KOPT-K1 (cell line): ENCODE measurements around the gene GDA.

Experiments
- H3K27ac ChIP-seq: fragments of 200-600 bp; sonication (generic); 2 replicates; pipeline ENCODE4 v1.5.1; 2016; ENCODE audit warnings: antibody characterized with exemption, mild to moderate bottlenecking, low read depth, low read length; ENCODE audit not compliant: poor library complexity, severe bottlenecking
- H3K36me3 ChIP-seq: fragments of 200-600 bp; sonication (generic); 2 replicates; pipeline ENCODE4 v1.5.1; 2017; ENCODE audit warnings: antibody characterized with exemption, mild to moderate bottlenecking, low read length, moderate library complexity; ENCODE audit not compliant: insufficient read depth
- H3K9me3 ChIP-seq: fragments of 200-600 bp; sonication (generic); 2 replicates; pipeline ENCODE4 v1.5.1; 2017; ENCODE audit warnings: antibody characterized with exemption, low read length, mild to moderate bottlenecking; ENCODE audit not compliant: insufficient read depth, poor library complexity, severe bottlenecking

The GDA gene

GRCh38 chr9:72300873-72301272 is 151.6 kb downstream of the GDA start:
- H3K27ac ChIP-seq = no peak overlapping the region
- H3K9me3 ChIP-seq = no peaks in the 10 kb centered on the region
- no peaks in the 10 kb centered on the region for H3K36me3 ChIP-seq
